ENCODE measurements around the gene ARHGAP15.

ARHGAP15 gene

GRCh38 chr2:143734507-143734906 lies 605.3 kb downstream of the ARHGAP15 start:
- no peak for DNase-seq

- DNase-seq, result no peak
These were observed 607.7 kb downstream of the ARHGAP15 start for GRCh38 chr2:143736904-143737303.

GRCh38 chr2:143740431-143740830 lies 611.2 kb downstream of the ARHGAP15 start:
- DNase-seq, result no peak

GRCh38 chr2:143741205-143741604 lies 612.0 kb downstream of the ARHGAP15 start:
- no peak for DNase-seq

GRCh38 chr2:143742581-143742980 lies 613.4 kb downstream of the ARHGAP15 start:
- DNase-seq, result no peak

- no peak for DNase-seq
These were observed 614.9 kb downstream of the ARHGAP15 start for GRCh38 chr2:143744114-143744513.

- no peak for DNase-seq
These were observed 615.8 kb downstream of the ARHGAP15 start for GRCh38 chr2:143745060-143745459.

GRCh38 chr2:143754742-143755141 lies 625.5 kb downstream of the ARHGAP15 start:
- DNase-seq, result no peak

GRCh38 chr2:143758629-143759330 lies 629.6 kb downstream of the ARHGAP15 start:
- no peak for DNase-seq

- no peak for DNase-seq
These were observed 630.2 kb downstream of the ARHGAP15 start for GRCh38 chr2:143759455-143759854.

GRCh38 chr2:143762176-143762928 lies 633.1 kb downstream of the ARHGAP15 start:
- DNase-seq, result no peak

- no peak for DNase-seq
These were observed 635.0 kb downstream of the ARHGAP15 start for GRCh38 chr2:143764261-143764660.

- DNase-seq, result no peak
These were observed 635.5 kb downstream of the ARHGAP15 start for GRCh38 chr2:143764706-143765105.

- DNase-seq, result no peak
These were observed 639.8 kb downstream of the ARHGAP15 start for GRCh38 chr2:143768991-143769390.

GRCh38 chr2:143771939-143772338 lies 642.7 kb downstream of the ARHGAP15 start:
- DNase-seq, result no peak

GRCh38 chr2:143776526-143777297 lies 647.5 kb downstream of the ARHGAP15 start:
- no peak for DNase-seq

- no peak for DNase-seq
These were observed 649.8 kb downstream of the ARHGAP15 start for GRCh38 chr2:143779021-143779420.

- no peak for DNase-seq
These were observed 657.0 kb downstream of the ARHGAP15 start for GRCh38 chr2:143786026-143786765.

GRCh38 chr2:143787674-143788073 lies 658.5 kb downstream of the ARHGAP15 start:
- no peak for DNase-seq

- DNase-seq, result no peak
These were observed 663.4 kb downstream of the ARHGAP15 start for GRCh38 chr2:143792602-143793001.

GRCh38 chr2:143793381-143793780 lies 664.2 kb downstream of the ARHGAP15 start:
- DNase-seq, result no peak

GRCh38 chr2:143796051-143796450 lies 666.8 kb downstream of the ARHGAP15 start:
- no peak for DNase-seq

GRCh38 chr2:143801561-143801960 lies 672.3 kb downstream of the ARHGAP15 start:
- no peak for DNase-seq

Measured in activated T-cell treated with anti-CD3 and anti-CD28 coated beads, Interleukin-2, amount 50 U/mL, for 1 hour (primary cell).